ENCODE measurements around the gene CAMK2G.

- TF ChIP-seq REST (IDR thresholded peaks at IDR 0.05; ENCODE audit: insufficient read depth in 1 of 2, low read depth in 2 of 2, low read length in 2 of 2) (no peak), POLR2AphosphoS5 (IDR thresholded peaks at IDR 0.05; ENCODE audit: low read depth, low read length) (no peak)
Observed at GRCh38 chr10:73793456-73793855, 80.9 kb downstream of the CAMK2G start.
